Fibroblast of the aortic adventitia (primary cell): ENCODE data around the gene KCNH6. TPM values are rescaled to one million over a fixed set of nuclear protein-coding genes. Genes with fewer than 3 reads are reported as not detected.

ENCODE experiments used
- DNase-seq: peaks from one replicate; pipeline ENCODE4 v3.0.0-alpha.2; 2010; ENCODE audit warnings: low read depth
- H3K4me3 ChIP-seq: 2 replicates; pipeline ENCODE4 v1.5.1; 2011; ENCODE audit warnings: low read depth, mild to moderate bottlenecking, control low read depth, low read length, moderate library complexity
- total RNA-seq: library from RNA; depleted of rRNA; stranded (reverse); fragments of >200 nt; gene quantifications from 2 replicates; pipeline ENCODE4 v1.2.3, GENCODE V29; 2012; ENCODE audit warnings: low replicate concordance
- TF ChIP-seq, protein P1 (sequence below): IDR thresholded peaks from 2 replicates; pipeline ENCODE4 v1.5.1; 2011; ENCODE audit warnings: mild to moderate bottlenecking, low read length, control low read depth, inconsistent platforms; ENCODE audit not compliant: insufficient read depth

The KCNH6 gene
- total RNA-seq, 1 donor = not detected

DNA sequence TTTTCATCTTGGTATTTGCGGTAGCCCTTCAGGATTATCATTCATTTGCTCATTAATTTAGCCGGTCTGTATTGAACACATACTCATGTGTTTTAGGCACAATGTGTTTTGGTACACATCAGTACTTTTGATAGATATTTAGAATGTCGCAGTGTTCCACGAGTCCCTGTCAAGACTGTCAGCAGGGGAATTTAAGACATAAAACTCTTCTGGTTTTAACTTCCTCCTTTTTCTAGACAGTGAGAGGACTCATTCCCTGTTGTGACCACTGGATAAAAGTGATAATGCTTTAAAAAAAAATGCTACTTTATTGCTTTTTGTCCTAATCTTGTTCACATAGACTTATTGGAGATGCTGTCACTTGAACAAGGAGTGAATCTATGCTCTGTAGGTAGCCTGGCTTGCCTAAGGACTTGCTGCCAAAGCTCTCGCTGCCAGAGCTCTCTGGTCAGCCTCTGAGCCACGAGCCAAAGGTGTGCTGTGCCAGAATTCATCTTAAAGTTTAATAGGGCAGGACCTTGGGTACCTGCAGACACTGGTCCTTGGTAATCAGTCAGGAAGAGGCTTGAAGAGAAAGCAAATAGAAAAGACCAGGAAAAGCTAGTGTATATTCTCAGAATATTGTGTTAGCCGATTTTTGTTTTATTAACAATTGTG is 32.5 kb downstream of the KCNH6 start:
- no peak overlapping the region for H3K4me3 ChIP-seq
- TF ChIP-seq, protein P1, sequence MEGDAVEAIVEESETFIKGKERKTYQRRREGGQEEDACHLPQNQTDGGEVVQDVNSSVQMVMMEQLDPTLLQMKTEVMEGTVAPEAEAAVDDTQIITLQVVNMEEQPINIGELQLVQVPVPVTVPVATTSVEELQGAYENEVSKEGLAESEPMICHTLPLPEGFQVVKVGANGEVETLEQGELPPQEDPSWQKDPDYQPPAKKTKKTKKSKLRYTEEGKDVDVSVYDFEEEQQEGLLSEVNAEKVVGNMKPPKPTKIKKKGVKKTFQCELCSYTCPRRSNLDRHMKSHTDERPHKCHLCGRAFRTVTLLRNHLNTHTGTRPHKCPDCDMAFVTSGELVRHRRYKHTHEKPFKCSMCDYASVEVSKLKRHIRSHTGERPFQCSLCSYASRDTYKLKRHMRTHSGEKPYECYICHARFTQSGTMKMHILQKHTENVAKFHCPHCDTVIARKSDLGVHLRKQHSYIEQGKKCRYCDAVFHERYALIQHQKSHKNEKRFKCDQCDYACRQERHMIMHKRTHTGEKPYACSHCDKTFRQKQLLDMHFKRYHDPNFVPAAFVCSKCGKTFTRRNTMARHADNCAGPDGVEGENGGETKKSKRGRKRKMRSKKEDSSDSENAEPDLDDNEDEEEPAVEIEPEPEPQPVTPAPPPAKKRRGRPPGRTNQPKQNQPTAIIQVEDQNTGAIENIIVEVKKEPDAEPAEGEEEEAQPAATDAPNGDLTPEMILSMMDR = no peak
- DNase-seq = no peak

DNA sequence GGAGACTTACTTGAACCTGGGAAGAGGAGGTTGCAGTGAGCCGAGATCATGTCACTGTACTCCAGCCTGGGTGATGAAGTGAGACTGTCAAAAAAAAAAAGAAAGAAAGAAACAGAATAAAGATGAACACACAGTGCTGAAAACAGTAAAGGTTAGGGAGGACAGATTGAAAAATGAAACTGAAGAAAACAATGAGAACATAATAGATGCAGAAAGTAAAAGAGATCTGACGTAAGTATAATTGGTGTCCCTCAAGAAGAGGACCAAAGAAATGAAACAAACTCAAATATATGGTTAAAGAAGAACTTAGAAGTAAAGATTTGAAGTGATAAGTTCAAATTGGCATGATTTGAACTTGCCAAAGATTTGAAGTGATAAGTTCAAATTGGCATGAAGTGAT is 34.3 kb downstream of the KCNH6 start:
- TF ChIP-seq, protein P1 = no peak
- no peak for DNase-seq
- no peak overlapping the region for H3K4me3 ChIP-seq

DNA sequence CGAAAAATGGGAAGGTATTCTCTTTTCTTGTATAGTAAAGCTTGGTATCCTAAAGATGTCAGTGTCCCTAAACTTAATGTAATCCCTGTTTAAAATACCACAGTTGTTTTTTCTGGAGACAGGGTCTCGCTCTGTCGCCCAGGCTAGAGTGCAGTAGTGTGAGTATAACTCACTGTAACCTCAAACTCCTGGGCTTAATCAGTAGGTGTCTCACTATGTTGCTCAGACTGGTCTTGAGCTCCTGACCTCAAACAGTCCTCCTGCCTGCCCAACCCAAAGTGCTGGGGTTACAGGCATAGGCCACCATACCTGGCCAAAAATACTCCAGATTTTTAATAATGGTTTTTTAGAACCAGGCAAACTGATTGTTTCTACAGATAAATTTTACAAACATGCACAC is 35.3 kb downstream of the KCNH6 start:
- no peak for DNase-seq
- H3K4me3 ChIP-seq = no peak overlapping the region
- TF ChIP-seq, protein P1 = no peak

DNA sequence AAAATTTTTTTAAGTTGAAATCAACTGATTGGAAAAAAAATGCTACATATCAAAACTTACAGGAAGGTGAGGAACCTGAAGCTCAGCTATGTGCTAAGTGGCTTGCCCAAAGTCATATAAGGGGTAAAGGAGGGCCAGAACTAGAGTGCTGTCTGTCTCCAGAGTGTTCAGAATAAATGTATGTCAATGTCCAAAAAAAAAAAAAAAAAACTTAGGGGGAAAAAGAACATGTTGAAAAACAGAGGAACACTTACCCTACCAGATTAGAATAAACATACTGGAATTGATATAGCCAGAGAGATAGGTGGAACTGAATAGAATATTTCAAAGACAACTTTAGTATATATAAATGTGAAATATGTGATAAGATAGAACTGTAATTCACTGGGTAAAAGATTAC is 38.7 kb downstream of the KCNH6 start:
- DNase-seq = no peak
- H3K4me3 ChIP-seq = no peak overlapping the region
- TF ChIP-seq, protein P1 = no peak

DNA sequence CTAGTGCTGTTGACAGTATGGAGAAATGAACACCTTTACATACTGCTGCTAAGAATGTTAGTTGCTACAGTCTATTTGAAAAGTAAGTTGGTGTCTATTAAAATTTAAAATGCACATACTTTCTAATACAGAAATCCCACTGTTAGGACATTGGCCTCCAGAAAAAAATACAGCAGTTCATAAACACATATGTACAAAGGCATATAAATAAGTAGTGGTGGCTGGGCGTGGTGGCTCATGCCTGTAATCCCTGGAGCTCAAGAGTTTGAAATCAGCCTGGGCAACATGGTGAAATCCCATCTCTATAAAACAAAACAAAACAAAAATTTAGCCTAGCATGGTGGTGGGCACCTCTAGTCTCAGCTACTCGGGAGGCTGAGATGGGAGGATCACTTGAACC is 40.2 kb downstream of the KCNH6 start:
- DNase-seq = no peak
- TF ChIP-seq, protein P1 = no peak
- H3K4me3 ChIP-seq = no peak overlapping the region

DNA sequence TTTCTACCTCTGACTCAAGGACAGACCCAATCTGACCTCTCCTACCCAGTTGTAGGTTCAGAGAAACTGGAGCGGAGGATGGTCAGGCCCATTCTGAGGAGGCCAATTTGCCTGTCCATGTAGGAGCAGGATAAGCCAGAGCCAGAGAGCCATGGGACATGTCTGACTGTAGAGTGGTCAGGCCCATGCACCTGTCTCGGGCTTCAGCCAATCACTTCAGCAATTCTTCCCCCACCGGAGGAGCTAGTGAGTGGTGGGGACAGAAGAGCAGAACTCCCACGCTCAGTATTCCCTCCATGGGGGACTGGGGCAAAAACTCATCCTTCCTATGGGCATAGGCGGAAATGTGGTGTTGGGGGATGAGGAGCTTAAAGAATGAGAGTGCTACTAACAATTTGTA is 41.4 kb downstream of the KCNH6 start:
- no peak overlapping the region for H3K4me3 ChIP-seq
- no peak for DNase-seq
- TF ChIP-seq, protein P1 = no peak

DNA sequence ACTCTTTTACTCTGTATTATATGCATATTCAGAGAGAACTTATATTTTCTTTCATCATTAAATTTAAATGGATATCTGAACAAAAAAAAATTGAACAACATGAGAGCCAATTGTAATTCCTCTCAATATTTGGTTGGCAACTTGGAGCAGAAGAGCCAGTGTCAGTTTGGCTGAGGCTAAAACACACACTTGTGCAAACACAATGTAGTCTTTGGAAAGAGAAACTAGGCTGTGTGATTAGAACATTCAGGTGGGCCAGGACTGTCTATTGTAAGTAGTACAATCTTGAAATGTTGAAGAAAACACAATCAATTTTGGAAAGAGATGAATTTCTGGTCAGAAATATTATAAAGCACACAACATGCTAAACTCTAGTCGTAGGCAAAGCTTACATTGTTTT is 44.1 kb downstream of the KCNH6 start:
- TF ChIP-seq, protein P1 = no peak
- no peak for DNase-seq
- no peak overlapping the region for H3K4me3 ChIP-seq
